IPS-NIHi7 (cell line): ENCODE measurements around the gene PIGU.
A peak's percentile ranks its signal among the peaks of the same experiment; 100 is the strongest.

Experiments used
- DNase-seq: peaks from one replicate; pipeline ENCODE4 v3.0.0; 2012; ENCODE audit warnings: mixed read lengths; ENCODE audit errors: extremely low spot score

The PIGU gene

GRCh38 chr20:34578521-34578920 lies 98.4 kb downstream of the PIGU start:
- DNase-seq: no peak

GRCh38 chr20:34578025-34578424 lies 98.9 kb downstream of the PIGU start:
- DNase-seq: no peak

GRCh38 chr20:34577061-34577460 lies 99.8 kb downstream of the PIGU start:
- DNase-seq: no peak

- DNase-seq: no peak
Measured at GRCh38 chr20:34575756-34576155, 101.1 kb downstream of the PIGU start.

- no peak for DNase-seq
Measured at GRCh38 chr20:34575271-34575670, 101.6 kb downstream of the PIGU start.

GRCh38 chr20:34574861-34575260 lies 102.0 kb downstream of the PIGU start:
- no peak for DNase-seq

GRCh38 chr20:34574426-34574825 lies 102.5 kb downstream of the PIGU start:
- DNase-seq: no peak

- no peak for DNase-seq
Measured at GRCh38 chr20:34573541-34574300, 103.2 kb downstream of the PIGU start.

- no peak for DNase-seq
Measured at GRCh38 chr20:34571753-34572152, 105.1 kb downstream of the PIGU start.

- no peak for DNase-seq
Measured at GRCh38 chr20:34570859-34571306, 106.0 kb downstream of the PIGU start.

- DNase-seq: no peak
Measured at GRCh38 chr20:34569598-34569997, 107.3 kb downstream of the PIGU start.

GRCh38 chr20:34567892-34568865 lies 108.7 kb downstream of the PIGU start:
- no peak for DNase-seq

- DNase-seq: no peak
Measured at GRCh38 chr20:34566978-34567891, 109.7 kb downstream of the PIGU start.

GRCh38 chr20:34564833-34565232 lies 112.1 kb downstream of the PIGU start:
- no peak for DNase-seq

GRCh38 chr20:34562641-34563040 lies 114.3 kb downstream of the PIGU start:
- peak; percentile 63 for DNase-seq

GRCh38 chr20:34561661-34562060 lies 115.2 kb downstream of the PIGU start:
- no peak for DNase-seq

- DNase-seq: no peak
Measured at GRCh38 chr20:34560614-34561013, 116.3 kb downstream of the PIGU start.

- DNase-seq: no peak
Measured at GRCh38 chr20:34560141-34560523, 116.8 kb downstream of the PIGU start.

GRCh38 chr20:34559311-34560140 lies 117.4 kb downstream of the PIGU start:
- DNase-seq: no peak

GRCh38 chr20:34558320-34559218 lies 118.3 kb downstream of the PIGU start, which contains the start of gene MAP1LC3A:
TSS of gene MAP1LC3A (plus strand) at chr20:34558718. CDS start at chr20:34558869, 151 bp downstream.
- DNase-seq: peak; percentile 95
